DND-41 (cell line): Measurements from ENCODE around the gene SOS2.

ENCODE experiments used
- EZH2 ChIP-seq: IDR thresholded peaks from 3 replicates; pipeline ENCODE4 v1.6.1; 2012; ENCODE audit warnings: borderline replicate concordance, low read depth, mild to moderate bottlenecking, moderate library complexity, low read length, inconsistent platforms; ENCODE audit not compliant: severe bottlenecking
- TF ChIP-seq, protein P1 (sequence below): IDR thresholded peaks from 2 replicates; pipeline ENCODE4 v1.5.1; 2012; ENCODE audit warnings: borderline replicate concordance, low read length, moderate library complexity, mild to moderate bottlenecking; ENCODE audit not compliant: poor library complexity, severe bottlenecking; ENCODE audit errors: extremely low read depth

DNA sequence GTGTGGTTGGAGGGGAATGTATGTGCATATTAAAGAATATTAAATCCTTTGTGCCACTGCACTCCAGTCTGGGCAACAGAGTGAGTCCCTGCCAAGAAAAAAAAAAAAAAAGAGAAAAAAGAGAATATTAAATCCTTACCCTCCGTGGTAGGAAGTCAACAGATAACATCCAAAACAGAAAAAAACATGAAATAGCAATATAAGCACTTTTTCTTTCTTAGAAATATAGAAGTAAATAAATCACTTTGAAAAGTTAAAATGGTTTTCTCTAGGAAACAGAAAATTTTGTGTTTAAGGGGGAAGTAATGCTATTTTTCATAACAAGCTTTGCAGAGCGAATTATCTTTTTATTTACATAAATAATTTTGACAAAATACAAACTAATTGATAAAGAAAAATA lies 17.6 kb downstream of the SOS2 start:
- no peak for TF ChIP-seq EZH2
- TF ChIP-seq, protein P1, sequence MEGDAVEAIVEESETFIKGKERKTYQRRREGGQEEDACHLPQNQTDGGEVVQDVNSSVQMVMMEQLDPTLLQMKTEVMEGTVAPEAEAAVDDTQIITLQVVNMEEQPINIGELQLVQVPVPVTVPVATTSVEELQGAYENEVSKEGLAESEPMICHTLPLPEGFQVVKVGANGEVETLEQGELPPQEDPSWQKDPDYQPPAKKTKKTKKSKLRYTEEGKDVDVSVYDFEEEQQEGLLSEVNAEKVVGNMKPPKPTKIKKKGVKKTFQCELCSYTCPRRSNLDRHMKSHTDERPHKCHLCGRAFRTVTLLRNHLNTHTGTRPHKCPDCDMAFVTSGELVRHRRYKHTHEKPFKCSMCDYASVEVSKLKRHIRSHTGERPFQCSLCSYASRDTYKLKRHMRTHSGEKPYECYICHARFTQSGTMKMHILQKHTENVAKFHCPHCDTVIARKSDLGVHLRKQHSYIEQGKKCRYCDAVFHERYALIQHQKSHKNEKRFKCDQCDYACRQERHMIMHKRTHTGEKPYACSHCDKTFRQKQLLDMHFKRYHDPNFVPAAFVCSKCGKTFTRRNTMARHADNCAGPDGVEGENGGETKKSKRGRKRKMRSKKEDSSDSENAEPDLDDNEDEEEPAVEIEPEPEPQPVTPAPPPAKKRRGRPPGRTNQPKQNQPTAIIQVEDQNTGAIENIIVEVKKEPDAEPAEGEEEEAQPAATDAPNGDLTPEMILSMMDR = no peak
